ENCODE results near the gene ATG5.
A peak's percentile ranks its signal among the peaks of the same experiment; 100 is the strongest.

Gene ATG5

GRCh38 chr6:106369739-106370138, 44.2 kb upstream of the ATG5 start:
- CTCF ChIA-PET: interaction anchor here (0.6 to 6.1 kb wide), 6 partner anchors 8 to 607 kb away, joined by 3 to 62 read pairs (median 3); partner anchors contain the start of gene CRYBG1

DNA sequence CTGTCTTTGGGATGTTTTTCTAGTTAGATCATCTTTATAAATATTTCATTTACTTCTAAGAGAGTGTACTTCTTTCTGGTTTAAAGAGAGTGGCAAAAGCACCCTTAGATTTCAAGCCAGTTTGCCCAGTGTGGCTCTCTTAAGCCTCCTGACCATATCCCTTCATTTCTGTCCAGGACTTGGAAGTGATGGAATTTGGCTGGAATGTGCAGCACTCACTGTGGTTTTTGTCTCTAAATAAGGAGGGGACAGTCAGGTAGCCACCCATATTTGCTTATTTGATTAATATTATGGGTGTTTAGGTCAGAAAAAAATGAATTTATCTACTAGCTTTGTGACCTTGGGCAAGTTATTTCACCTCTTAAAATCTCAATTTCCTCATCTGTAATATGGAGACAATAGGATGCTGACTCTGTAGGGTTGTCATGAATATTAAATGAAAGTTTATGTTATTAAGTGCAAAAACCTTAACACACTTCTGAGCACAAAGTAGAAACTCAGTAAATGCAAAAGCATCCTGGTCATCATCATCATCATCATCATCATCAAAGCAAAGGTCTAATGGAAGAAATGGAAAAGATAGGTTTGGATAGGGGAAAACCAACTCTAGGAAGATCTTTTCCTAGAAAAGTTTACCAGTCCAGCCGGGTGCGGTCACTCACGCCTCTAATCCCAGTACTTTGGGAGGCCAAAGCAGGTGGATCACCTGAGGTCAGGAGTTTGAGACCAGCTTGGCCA, 38.0 kb upstream of the ATG5 start:
- TF ChIP-seq ZIC2 (tag by site-specific recombination; IDR thresholded peaks at IDR 0.05) (no peak), ZNF513 (tag by site-specific recombination; IDR thresholded peaks at IDR 0.05) (peak; percentile 78)
- H3K27ac ChIP-seq (ENCODE audit: extremely low read depth, low read depth, low read length): no peak overlapping the region
- ChIA-PET POLR2A (no interaction called here), CTCF (interaction anchor here (0.6 to 3.8 kb wide), 5 partner anchors 8 to 620 kb away, joined by 3 to 62 read pairs (median 3); no protein-coding TSS in a partner anchor)
- no peaks in the 10 kb centered on the region for H3K9me3 ChIP-seq (ENCODE audit: control insufficient read depth, insufficient read depth, low read depth, low read length)
- no peak overlapping the region for H3K4me3 ChIP-seq (ENCODE audit: low read depth, low read length)
- H3K36me3 ChIP-seq (ENCODE audit: control insufficient read depth in 2 of 2, insufficient read depth in 1 of 2, low read length in 2 of 2): no peaks in the 10 kb centered on the region
- 0 out of 2 replicates have a peak, but pooled peaks cover 2% of the 10 kb centered on the region for H3K4me1 ChIP-seq (ENCODE audit: control insufficient read depth, insufficient read depth, low read length)

More at GRCh38 chr6:106369739-106370138, 44.2 kb upstream of the ATG5 start:
- TF ChIP-seq ZFP3 (tag by site-specific recombination; IDR thresholded peaks at IDR 0.05; ENCODE audit: low read depth) (no peak), ZNF211 (tag by site-specific recombination; IDR thresholded peaks at IDR 0.05; ENCODE audit: low read depth) (no peak), ZBTB7A (tag by site-specific recombination; IDR thresholded peaks at IDR 0.05; ENCODE audit: low read depth) (no peak), ZNF174 (tag by site-specific recombination; IDR thresholded peaks at IDR 0.05) (no peak), KLF10 (tag by site-specific recombination; IDR thresholded peaks at IDR 0.05) (no peak), MEIS1 (CRISPR knock-in tag; IDR thresholded peaks at IDR 0.05; ENCODE audit: borderline replicate concordance) (no peak)
- TF ChIP-seq, protein P1, sequence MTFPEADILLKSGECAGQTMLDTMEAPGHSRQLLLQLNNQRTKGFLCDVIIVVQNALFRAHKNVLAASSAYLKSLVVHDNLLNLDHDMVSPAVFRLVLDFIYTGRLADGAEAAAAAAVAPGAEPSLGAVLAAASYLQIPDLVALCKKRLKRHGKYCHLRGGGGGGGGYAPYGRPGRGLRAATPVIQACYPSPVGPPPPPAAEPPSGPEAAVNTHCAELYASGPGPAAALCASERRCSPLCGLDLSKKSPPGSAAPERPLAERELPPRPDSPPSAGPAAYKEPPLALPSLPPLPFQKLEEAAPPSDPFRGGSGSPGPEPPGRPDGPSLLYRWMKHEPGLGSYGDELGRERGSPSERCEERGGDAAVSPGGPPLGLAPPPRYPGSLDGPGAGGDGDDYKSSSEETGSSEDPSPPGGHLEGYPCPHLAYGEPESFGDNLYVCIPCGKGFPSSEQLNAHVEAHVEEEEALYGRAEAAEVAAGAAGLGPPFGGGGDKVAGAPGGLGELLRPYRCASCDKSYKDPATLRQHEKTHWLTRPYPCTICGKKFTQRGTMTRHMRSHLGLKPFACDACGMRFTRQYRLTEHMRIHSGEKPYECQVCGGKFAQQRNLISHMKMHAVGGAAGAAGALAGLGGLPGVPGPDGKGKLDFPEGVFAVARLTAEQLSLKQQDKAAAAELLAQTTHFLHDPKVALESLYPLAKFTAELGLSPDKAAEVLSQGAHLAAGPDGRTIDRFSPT (tag by site-specific recombination; IDR thresholded peaks at IDR 0.05): no peak
- POLR2A ChIA-PET: no interaction called here
- no peak overlapping the region for H3K27ac ChIP-seq (ENCODE audit: extremely low read depth, low read depth, low read length)
- no peaks in the 10 kb centered on the region for H3K36me3 ChIP-seq (ENCODE audit: control insufficient read depth in 2 of 2, insufficient read depth in 1 of 2, low read length in 2 of 2)
- H3K4me1 ChIP-seq (ENCODE audit: control insufficient read depth, insufficient read depth, low read length): no peaks in the 10 kb centered on the region
- no peak overlapping the region for H3K4me3 ChIP-seq (ENCODE audit: low read depth, low read length)
- no peaks in the 10 kb centered on the region for H3K9me3 ChIP-seq (ENCODE audit: control insufficient read depth, insufficient read depth, low read depth, low read length)

GRCh38 chr6:106360989-106361430, 35.5 kb upstream of the ATG5 start:
- Histone ChIP-seq H3K36me3 (ENCODE audit: control insufficient read depth in 2 of 2, insufficient read depth in 1 of 2, low read length in 2 of 2) (no peaks in the 10 kb centered on the region), H3K4me3 (ENCODE audit: low read depth, low read length) (peak overlapping the region; percentile 68), H3K27ac (ENCODE audit: extremely low read depth, low read depth, low read length) (peak overlapping the region; percentile 25; the same call in 1 of the 2 replicates), H3K9me3 (ENCODE audit: control insufficient read depth, insufficient read depth, low read depth, low read length) (no peaks in the 10 kb centered on the region), H3K4me1 (ENCODE audit: control insufficient read depth, insufficient read depth, low read length) (0 out of 2 replicates have a peak, but pooled peaks cover 2% of the 10 kb centered on the region)
- ChIA-PET POLR2A (interaction anchor here (0.9 to 1.0 kb wide), 2 partner anchors 15 to 35 kb away, joined by 3 read pairs; partner anchors contain the start of gene ATG5), CTCF (interaction anchor here (0.6 to 4.2 kb wide), 38 partner anchors 10 to 638 kb away, joined by 3 to 62 read pairs (median 4); partner anchors contain the start of gene ATG5)
- TF ChIP-seq ZNF155 (tag by site-specific recombination; IDR thresholded peaks at IDR 0.05) (no peak), ZIC2 (tag by site-specific recombination; IDR thresholded peaks at IDR 0.05) (peak; percentile 65), ZNF776 (tag by site-specific recombination; IDR thresholded peaks at IDR 0.05; ENCODE audit: borderline replicate concordance) (no peak), TRIM28 (IDR thresholded peaks at IDR 0.05; ENCODE audit: borderline replicate concordance, low read length) (no peak), ZNF202 (tag by site-specific recombination; IDR thresholded peaks at IDR 0.05; ENCODE audit: borderline replicate concordance) (no peak), ZNF266 (tag by site-specific recombination; IDR thresholded peaks at IDR 0.05; ENCODE audit: low read depth) (no peak), PATZ1 (tag by site-specific recombination; IDR thresholded peaks at IDR 0.05) (no peak), ZNF423 (tag by site-specific recombination; IDR thresholded peaks at IDR 0.05) (peak; percentile 62; the same call in 1 of the 2 replicates), ZBTB10 (tag by site-specific recombination; IDR thresholded peaks at IDR 0.05) (0 out of 2 replicates have a peak, but pooled peaks have one; percentile 52), RBAK (tag by site-specific recombination; IDR thresholded peaks at IDR 0.05) (no peak)
- TF ChIP-seq, protein P1 (tag by site-specific recombination; IDR thresholded peaks at IDR 0.05): no peak

Measured in HEK293 (cell line).